Fibroblast of the aortic adventitia (primary cell): ENCODE results near the gene NDUFAB1. TPM values are rescaled to one million over a fixed set of nuclear protein-coding genes. Genes with fewer than 3 reads are reported as not detected.

Experiments used
- DNase-seq: peaks from one replicate; pipeline ENCODE4 v3.0.0-alpha.2; 2010; ENCODE audit warnings: low read depth
- H3K4me3 ChIP-seq: 2 replicates; pipeline ENCODE4 v1.5.1; 2011; ENCODE audit warnings: low read depth, mild to moderate bottlenecking, control low read depth, low read length, moderate library complexity
- total RNA-seq: library from RNA; depleted of rRNA; stranded (reverse); fragments of >200 nt; gene quantifications from 2 replicates; pipeline ENCODE4 v1.2.3, GENCODE V29; 2012; ENCODE audit warnings: low replicate concordance
- TF ChIP-seq, protein P1 (sequence below): IDR thresholded peaks from 2 replicates; pipeline ENCODE4 v1.5.1; 2011; ENCODE audit warnings: mild to moderate bottlenecking, low read length, control low read depth, inconsistent platforms; ENCODE audit not compliant: insufficient read depth

Gene NDUFAB1
- total RNA-seq, 1 donor: 71.5 TPM

DNA sequence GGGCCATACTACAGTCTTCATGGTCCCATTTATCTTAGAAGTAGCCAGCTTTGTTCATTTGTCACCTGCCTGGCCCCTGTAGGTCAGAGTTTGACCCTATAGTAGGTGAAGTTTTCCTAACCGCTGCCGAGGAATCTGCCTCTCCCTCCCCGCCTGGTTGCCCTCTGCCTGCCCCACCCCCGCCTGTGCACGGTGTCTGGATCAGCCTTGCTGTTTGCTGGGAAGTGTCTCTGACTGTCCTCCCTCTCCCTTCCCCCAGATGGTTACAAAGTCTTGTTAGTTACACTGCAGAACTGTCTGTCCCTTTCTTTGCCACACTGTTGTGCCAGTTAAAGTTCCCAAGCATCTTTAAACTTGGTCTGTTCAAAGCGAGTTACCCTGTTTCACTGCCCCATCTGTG, 32.9 kb downstream of the NDUFAB1 start:
- no peak for DNase-seq
- TF ChIP-seq, protein P1, sequence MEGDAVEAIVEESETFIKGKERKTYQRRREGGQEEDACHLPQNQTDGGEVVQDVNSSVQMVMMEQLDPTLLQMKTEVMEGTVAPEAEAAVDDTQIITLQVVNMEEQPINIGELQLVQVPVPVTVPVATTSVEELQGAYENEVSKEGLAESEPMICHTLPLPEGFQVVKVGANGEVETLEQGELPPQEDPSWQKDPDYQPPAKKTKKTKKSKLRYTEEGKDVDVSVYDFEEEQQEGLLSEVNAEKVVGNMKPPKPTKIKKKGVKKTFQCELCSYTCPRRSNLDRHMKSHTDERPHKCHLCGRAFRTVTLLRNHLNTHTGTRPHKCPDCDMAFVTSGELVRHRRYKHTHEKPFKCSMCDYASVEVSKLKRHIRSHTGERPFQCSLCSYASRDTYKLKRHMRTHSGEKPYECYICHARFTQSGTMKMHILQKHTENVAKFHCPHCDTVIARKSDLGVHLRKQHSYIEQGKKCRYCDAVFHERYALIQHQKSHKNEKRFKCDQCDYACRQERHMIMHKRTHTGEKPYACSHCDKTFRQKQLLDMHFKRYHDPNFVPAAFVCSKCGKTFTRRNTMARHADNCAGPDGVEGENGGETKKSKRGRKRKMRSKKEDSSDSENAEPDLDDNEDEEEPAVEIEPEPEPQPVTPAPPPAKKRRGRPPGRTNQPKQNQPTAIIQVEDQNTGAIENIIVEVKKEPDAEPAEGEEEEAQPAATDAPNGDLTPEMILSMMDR: no peak
- H3K4me3 ChIP-seq: no peak overlapping the region

DNA sequence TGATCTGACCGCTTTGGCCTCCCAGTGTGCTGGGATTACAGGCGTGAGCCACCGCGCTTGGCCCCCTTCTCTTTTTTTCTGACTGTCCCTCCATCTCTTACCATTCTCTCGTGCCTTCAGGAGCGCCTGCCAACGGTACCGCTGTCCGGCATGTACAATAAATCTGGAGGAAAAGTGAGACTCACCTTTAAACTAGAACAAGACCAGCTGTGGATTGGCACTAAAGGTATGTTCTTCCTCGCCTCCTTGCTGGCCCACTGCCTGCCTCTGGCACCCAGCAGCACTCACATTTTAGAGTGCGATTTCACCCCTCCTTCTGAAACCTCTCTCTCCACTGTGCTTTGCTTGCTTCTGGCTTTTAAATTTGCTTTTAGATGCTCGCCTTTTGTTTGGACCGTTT, 33.6 kb downstream of the NDUFAB1 start:
- DNase-seq: no peak
- TF ChIP-seq, protein P1: no peak
- no peak overlapping the region for H3K4me3 ChIP-seq

DNA sequence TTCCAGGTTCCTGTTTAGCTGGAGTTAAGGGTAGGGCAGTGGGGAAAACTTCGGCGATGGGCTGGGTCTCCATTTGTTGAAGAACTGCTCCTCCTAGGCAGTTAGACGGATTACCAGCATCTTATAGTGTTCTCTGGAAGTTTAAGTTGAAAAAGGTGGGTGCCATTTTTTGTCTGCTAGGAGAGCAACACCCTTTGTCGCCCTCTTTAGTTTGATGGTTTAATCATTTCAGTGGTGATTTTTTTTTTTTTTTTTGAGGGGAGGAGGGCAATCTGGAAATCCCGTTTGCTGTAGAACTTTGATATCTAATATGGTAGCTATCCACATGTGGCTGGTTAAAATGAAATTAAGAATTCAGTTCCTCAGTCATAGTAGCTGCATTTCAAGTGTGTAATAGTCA, 34.5 kb downstream of the NDUFAB1 start:
- DNase-seq: no peak
- TF ChIP-seq, protein P1: no peak

DNA sequence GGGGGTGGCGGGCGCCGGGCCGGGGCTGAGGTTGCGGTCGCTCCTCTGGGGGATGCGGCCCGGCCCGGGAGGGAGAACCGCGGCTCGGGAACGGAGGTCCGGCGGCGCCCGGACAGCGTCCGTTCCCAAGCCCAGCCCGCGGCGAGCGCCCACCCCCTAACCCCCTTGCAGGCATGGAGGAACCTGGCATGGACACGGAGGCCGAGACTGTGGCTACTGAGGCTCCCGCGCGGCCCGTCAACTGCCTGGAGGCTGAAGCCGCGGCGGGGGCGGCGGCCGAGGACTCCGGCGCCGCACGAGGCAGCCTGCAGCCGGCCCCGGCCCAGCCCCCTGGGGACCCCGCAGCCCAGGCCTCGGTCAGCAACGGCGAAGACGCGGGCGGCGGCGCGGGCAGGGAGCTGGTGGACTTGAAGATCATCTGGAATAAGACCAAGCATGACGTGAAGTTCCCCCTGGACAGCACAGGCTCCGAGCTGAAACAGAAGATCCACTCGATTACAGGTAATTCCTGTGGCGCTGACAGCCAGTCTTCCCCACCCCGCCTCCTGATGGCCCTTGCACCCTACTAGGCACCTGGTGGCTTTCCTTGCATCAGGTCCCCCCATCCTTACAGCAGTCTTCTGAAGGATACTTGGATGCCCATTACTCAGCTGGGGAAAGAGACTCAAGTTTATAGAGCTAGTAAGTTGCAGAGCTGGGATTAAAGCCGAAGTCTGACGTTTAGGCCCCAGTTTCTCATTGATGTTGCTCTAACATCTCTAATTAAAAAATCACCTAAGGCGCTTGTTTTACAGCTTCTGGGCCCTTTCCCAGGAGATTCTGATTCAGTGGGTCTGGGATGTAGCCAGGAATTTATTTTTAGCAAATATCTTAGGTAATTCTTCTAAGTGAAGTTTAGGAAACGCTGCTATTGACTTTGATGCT, 38.1 kb downstream of the NDUFAB1 start:
- TF ChIP-seq, protein P1: no peak
- peak; percentile 52 for DNase-seq
- H3K4me3 ChIP-seq: peak overlapping the region; percentile 98

More for the DNA sequence above, 34.5 kb downstream of the NDUFAB1 start:
- no peak overlapping the region for H3K4me3 ChIP-seq

DNA sequence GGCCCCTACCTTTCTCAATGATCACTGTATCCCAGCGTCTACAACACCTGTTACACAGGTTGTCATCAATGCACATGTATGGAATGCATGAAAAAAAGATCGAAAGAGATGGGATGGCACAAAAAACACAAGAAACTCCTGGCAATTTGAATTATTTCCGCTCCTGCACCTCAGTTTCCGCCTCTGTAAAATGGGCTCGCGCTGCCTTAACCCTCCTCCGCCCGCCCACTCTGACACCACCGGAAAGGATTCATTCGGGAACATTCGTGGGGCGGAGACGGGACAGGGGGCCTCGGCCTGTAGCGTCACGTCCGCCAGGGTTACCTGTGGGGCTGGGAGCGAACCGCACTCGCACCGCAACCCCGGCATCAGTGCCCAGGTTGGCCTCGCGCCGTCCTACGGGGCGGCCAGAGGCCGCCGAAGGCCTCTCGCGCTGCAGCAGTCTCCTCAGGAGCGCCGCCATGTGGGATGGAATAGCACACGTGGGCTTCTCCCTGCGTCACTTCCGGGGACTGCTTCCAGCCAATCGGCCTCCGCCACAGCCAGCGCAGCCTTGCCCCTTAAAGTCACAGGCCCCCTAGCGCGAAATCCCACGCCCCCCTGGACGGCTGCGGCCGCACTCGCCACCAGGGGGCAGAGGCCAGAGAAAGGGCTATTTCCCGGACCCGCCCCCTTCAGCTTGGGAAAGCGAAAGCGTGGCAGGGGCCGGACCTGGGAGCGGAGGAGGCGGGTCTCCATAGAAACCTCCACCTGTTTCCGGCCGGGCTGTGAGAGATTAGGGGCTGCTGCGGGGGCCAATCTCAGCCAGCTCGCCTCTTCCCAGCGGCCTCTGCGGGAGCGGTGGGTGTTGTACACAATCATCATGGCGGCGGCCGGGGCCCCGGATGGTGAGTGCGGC, 39.0 kb downstream of the NDUFAB1 start, which contains the start of the genes EARS2 and UBFD1:
EARS2 (minus strand) TSS at position 470 of the 898 bp plus-strand sequence; CDS start at position 463, 7 bp downstream.
UBFD1 (plus strand) TSS at position 847 of the 898 bp plus-strand sequence; CDS start at position 863, 16 bp downstream.
- TF ChIP-seq, protein P1: peak; percentile 91
- DNase-seq: peak; percentile 98
- peak within 1 kb of the TSS; percentile 98 for H3K4me3 ChIP-seq

DNA sequence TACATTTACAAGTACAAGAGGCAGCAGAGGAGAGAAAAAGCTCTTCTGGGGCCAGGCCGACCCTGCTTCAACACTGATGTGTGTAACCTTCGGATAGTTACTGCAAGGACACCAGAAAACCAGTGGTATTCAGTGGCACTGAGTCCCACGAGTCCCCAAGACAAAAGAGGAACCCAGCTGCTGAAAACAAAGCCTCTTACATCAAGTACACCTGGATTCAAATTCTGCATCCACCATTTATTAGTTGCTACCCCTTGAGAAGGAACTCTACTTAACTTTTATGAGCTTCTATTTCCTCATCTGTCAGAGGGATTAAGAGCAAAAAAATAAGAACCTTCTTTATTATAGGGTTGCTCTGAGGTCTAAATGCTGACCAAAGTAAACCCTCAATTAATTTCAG, 41.6 kb downstream of the NDUFAB1 start:
- TF ChIP-seq, protein P1: no peak
- H3K4me3 ChIP-seq: no peak overlapping the region
- no peak for DNase-seq
